ENCODE data around the gene SLC36A4. TPM values are rescaled to one million over a fixed set of nuclear protein-coding genes. Genes with fewer than 3 reads are reported as not detected.
"Not testable (repeated sequence)": the region's sequence is repeated elsewhere in the genome, so short reads cannot be mapped to it uniquely, and the experiment has no call there.

Gene SLC36A4
- polyA plus RNA-seq, 1 donor (not counting 4 experiments of a cell fraction or from before 2014, with no cell fraction given), result 8.1 TPM

DNA sequence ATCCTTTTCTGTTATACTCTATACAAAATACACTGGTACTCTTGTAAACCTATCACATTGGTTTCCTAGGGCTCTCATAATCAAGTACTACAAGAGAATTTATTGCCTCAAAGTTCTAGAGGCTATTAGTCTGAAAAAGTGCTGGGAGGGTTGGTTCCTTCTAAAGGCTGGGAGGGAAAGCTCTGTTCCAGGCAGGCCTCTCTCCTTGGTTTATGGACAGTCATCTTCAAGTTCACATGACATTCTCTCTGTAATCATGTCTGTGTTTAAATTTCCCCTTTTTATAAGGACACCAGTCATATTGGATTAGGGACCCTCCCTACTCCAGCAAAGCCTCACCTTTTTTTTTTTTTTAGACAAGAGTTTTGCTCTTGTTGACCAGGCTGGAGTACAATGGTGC, 9.1 kb downstream of the SLC36A4 start:
- Histone ChIP-seq H3K36me3 (ENCODE audit: control insufficient read depth in 2 of 2, extremely low read depth in 1 of 2, insufficient read depth in 2 of 2, low read length in 2 of 2) (no peaks in the 10 kb centered on the region), H3K9me3 (ENCODE audit: control insufficient read depth, low read depth, low read length) (no peaks in the 10 kb centered on the region), H4K20me1 (ENCODE audit: control insufficient read depth, extremely low read depth, insufficient read depth, low read length) (no peaks in the 10 kb centered on the region), H3K4me2 (ENCODE audit: control insufficient read depth, extremely low read depth, insufficient read depth, low read depth, low read length) (no peak overlapping the region), H3K27ac (ENCODE audit: control insufficient read depth, insufficient read depth, low read length) (no peak overlapping the region), H3K4me1 (ENCODE audit: control insufficient read depth, extremely low read depth, insufficient read depth, low read length) (no peaks in the 10 kb centered on the region), H3K27me3 (ENCODE audit: control insufficient read depth, extremely low read depth, insufficient read depth, low read length) (no peaks in the 10 kb centered on the region), H3K4me3 (ENCODE audit: control insufficient read depth in 2 of 3, extremely low read depth in 1 of 3, insufficient read depth in 2 of 3, low read depth in 1 of 3, low read length in 3 of 3) (no peak overlapping the region), H3K9me1 (ENCODE audit: control insufficient read depth, extremely low read depth, insufficient read depth, low read length) (peaks cover 2% of the 10 kb centered on the region), H3K9ac (ENCODE audit: control insufficient read depth, extremely low read depth, insufficient read depth, low read length) (no peak overlapping the region), H2AFZ (ENCODE audit: control insufficient read depth, low read length) (no peak overlapping the region), H3K79me2 (ENCODE audit: control insufficient read depth, insufficient read depth, low read length) (peaks cover 5% of the 10 kb centered on the region)
- FAIRE-seq (no peak), DNase-seq (ENCODE audit: low read depth, low spot score) (no peak)
- dilution Hi-C loops (cut with MboI; ENCODE audit: extremely low pct_ligation_motif_present, low sequenced_read_pairs), result no loop called here
- TF ChIP-seq CTCF (optimal IDR thresholded peaks at IDR 0.05 in 1 of 3, IDR thresholded peaks at IDR 0.05 in 1 of 3, conservative IDR thresholded peaks at IDR 0.05 in 1 of 3; ENCODE audit: extremely low read depth in 1 of 3, insufficient read depth in 2 of 3, low read length in 3 of 3) (no peak), EZH2 (IDR thresholded peaks at IDR 0.05; ENCODE audit: low read length) (no peak)

DNA sequence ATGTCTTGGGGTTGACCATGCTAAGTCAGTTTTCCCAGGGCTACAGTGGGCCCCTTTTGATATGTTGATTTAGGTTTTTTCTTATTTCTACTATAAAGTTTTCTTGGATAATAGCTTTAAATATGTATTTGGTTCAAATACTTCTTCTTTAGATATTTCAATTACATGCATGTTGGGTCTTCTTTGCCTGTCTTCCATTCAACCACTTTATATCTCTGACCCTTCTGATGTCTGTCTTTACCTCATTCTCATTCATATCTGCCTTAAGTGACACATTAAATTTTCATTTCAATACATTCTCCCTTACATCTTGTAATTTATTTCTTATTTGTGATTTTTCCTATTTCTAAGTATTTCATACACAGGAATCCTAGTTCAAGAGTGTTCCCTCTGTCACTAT, 10.5 kb downstream of the SLC36A4 start:
- Histone ChIP-seq H3K9ac (ENCODE audit: control insufficient read depth, extremely low read depth, insufficient read depth, low read length) (no peak overlapping the region), H3K79me2 (ENCODE audit: control insufficient read depth, insufficient read depth, low read length) (peaks cover 3% of the 10 kb centered on the region), H3K4me3 (ENCODE audit: control insufficient read depth in 2 of 3, extremely low read depth in 1 of 3, insufficient read depth in 2 of 3, low read depth in 1 of 3, low read length in 3 of 3) (no peak overlapping the region), H3K9me3 (ENCODE audit: control insufficient read depth, low read depth, low read length) (no peaks in the 10 kb centered on the region), H3K36me3 (ENCODE audit: control insufficient read depth in 2 of 2, extremely low read depth in 1 of 2, insufficient read depth in 2 of 2, low read length in 2 of 2) (no peaks in the 10 kb centered on the region), H3K4me1 (ENCODE audit: control insufficient read depth, extremely low read depth, insufficient read depth, low read length) (no peaks in the 10 kb centered on the region), H3K9me1 (ENCODE audit: control insufficient read depth, extremely low read depth, insufficient read depth, low read length) (no peaks in the 10 kb centered on the region), H3K27ac (ENCODE audit: control insufficient read depth, insufficient read depth, low read length) (no peak overlapping the region), H2AFZ (ENCODE audit: control insufficient read depth, low read length) (no peak overlapping the region), H4K20me1 (ENCODE audit: control insufficient read depth, extremely low read depth, insufficient read depth, low read length) (no peaks in the 10 kb centered on the region), H3K4me2 (ENCODE audit: control insufficient read depth, extremely low read depth, insufficient read depth, low read depth, low read length) (no peak overlapping the region), H3K27me3 (ENCODE audit: control insufficient read depth, extremely low read depth, insufficient read depth, low read length) (no peaks in the 10 kb centered on the region)
- dilution Hi-C loops (cut with MboI; ENCODE audit: extremely low pct_ligation_motif_present, low sequenced_read_pairs), result no loop called here
- TF ChIP-seq CTCF (optimal IDR thresholded peaks at IDR 0.05 in 1 of 3, IDR thresholded peaks at IDR 0.05 in 1 of 3, conservative IDR thresholded peaks at IDR 0.05 in 1 of 3; ENCODE audit: extremely low read depth in 1 of 3, insufficient read depth in 2 of 3, low read length in 3 of 3) (no peak), EZH2 (IDR thresholded peaks at IDR 0.05; ENCODE audit: low read length) (no peak)
- no peak for DNase-seq (ENCODE audit: low read depth, low spot score)
- no peak for FAIRE-seq

DNA sequence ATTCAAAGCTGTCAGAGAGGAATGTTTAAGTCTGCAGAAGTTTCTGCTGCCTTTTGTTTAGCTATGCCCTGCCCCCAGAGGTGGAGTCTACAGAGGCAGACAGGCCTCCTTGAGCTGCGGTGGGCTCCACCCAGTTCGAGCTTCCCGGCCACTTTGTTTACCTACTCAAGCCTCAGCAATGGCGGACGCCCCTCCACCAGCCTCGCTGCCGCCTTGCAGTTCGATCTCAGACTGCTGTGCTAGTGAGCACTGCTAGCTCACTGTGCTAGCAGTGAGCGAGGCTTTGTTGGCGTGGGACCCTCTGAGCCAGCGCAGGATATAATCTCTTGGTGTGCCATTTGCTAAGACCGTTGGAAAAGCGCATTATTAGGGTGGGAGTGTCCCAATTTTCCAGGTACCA, 19.9 kb downstream of the SLC36A4 start:
- H3K4me1 ChIP-seq (ENCODE audit: control insufficient read depth, extremely low read depth, insufficient read depth, low read length); H3K4me3 ChIP-seq (ENCODE audit: control insufficient read depth in 2 of 3, extremely low read depth in 1 of 3, insufficient read depth in 2 of 3, low read depth in 1 of 3, low read length in 3 of 3); H3K4me2 ChIP-seq (ENCODE audit: control insufficient read depth, extremely low read depth, insufficient read depth, low read depth, low read length); H3K9me3 ChIP-seq (ENCODE audit: control insufficient read depth, low read depth, low read length); H3K27ac ChIP-seq (ENCODE audit: control insufficient read depth, insufficient read depth, low read length); H3K9ac ChIP-seq (ENCODE audit: control insufficient read depth, extremely low read depth, insufficient read depth, low read length); H2AFZ ChIP-seq (ENCODE audit: control insufficient read depth, low read length); dilution Hi-C loops (cut with MboI; ENCODE audit: extremely low pct_ligation_motif_present, low sequenced_read_pairs); H3K79me2 ChIP-seq (ENCODE audit: control insufficient read depth, insufficient read depth, low read length); H3K27me3 ChIP-seq (ENCODE audit: control insufficient read depth, extremely low read depth, insufficient read depth, low read length); H3K36me3 ChIP-seq (ENCODE audit: control insufficient read depth in 2 of 2, extremely low read depth in 1 of 2, insufficient read depth in 2 of 2, low read length in 2 of 2); H3K9me1 ChIP-seq (ENCODE audit: control insufficient read depth, extremely low read depth, insufficient read depth, low read length); DNase-seq (ENCODE audit: low read depth, low spot score); FAIRE-seq; H4K20me1 ChIP-seq (ENCODE audit: control insufficient read depth, extremely low read depth, insufficient read depth, low read length): not testable (repeated sequence)

Measured in keratinocyte (primary cell).